Calu3 (cell line): Measurements from ENCODE around the gene PRELID3B. TPM values are rescaled to one million over a fixed set of nuclear protein-coding genes. Genes with fewer than 3 reads are reported as not detected.

Experiments used
- BruUV-seq: library from RNA; stranded (reverse); fragments of 400-500 nt; replicated peaks from 2 replicates; lab custom pipeline; 2021; lab: Mats Ljungman, UMichigan
- CTCF ChIA-PET: fragments of 300-600 bp; sonication (Branson Sonifier 250); formaldehyde crosslinking; loops from one replicate; lab custom pipeline; 2022; ENCODE audit warnings: antibody characterized with exemption; lab: Charles Lee
- DNase-seq: peaks from one replicate; pipeline ENCODE4 v3.0.0; 2022
- H3K27ac Mint-ChIP-seq: one replicate; pipeline ENCODE4 v1.8.0; 2022; ENCODE audit warnings: mixed read lengths; ENCODE audit not compliant: unreplicated experiment
- H3K27me3 Mint-ChIP-seq: one replicate; pipeline ENCODE4 v1.8.0; 2022; ENCODE audit warnings: mixed read lengths; ENCODE audit not compliant: unreplicated experiment
- H3K36me3 Mint-ChIP-seq: one replicate; pipeline ENCODE4 v1.8.0; 2022; ENCODE audit warnings: mild to moderate bottlenecking, moderate library complexity, mixed read lengths; ENCODE audit not compliant: insufficient read depth, unreplicated experiment
- H3K4me1 Mint-ChIP-seq: one replicate; pipeline ENCODE4 v1.8.0; 2022; ENCODE audit warnings: mild to moderate bottlenecking, low read depth, mixed read lengths; ENCODE audit not compliant: unreplicated experiment
- H3K4me3 Mint-ChIP-seq: one replicate; pipeline ENCODE4 v1.8.0; 2022; ENCODE audit warnings: mild to moderate bottlenecking, low read depth, moderate library complexity, mixed read lengths; ENCODE audit not compliant: unreplicated experiment
- H3K9me3 Mint-ChIP-seq: one replicate; pipeline ENCODE4 v1.8.0; 2022; ENCODE audit warnings: low read depth, mixed read lengths; ENCODE audit not compliant: unreplicated experiment
- intact Hi-C: fragments of 100-400 bp; cut with micrococcal nuclease; formaldehyde crosslinking; loops from one replicate; pipeline ENCODE4 v1.10.0; 2022; ENCODE audit not compliant: unreplicated experiment
- total RNA-seq: library from RNA; stranded (reverse); gene quantifications from 2 replicates; pipeline ENCODE4 v1.2.3, GENCODE V29; 2022
- TF ChIP-seq, protein P1 (sequence below): fragments of 200-600 bp; IDR thresholded peaks from one replicate; pipeline ENCODE4 v1.8.0; 2022; ENCODE audit warnings: antibody characterized with exemption; ENCODE audit not compliant: unreplicated experiment

Gene PRELID3B
- total RNA-seq, 1 experiment from 2014 or later = 136 TPM

DNA sequence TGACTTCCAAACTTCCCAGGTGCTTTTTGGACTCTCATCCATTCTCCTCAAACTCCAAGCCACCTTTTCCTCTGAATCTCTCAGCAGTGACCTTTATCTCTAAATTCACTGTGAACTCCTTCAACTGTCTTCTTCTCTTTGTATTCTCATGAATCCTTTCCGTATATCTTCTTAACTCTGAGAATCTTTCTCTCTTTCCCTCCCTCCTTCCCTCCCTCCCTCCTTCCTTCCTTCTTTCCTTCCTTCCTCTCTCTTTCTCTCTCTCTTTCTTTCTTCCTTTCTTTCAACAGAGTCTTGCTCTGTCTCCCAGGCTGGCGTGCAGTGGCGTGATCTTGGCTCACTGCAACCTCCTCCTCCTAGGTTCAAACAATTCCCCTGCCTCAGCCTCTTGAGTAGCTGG is 4.3 kb upstream of the PRELID3B start:
- BruUV-seq = no TSS peak
- H3K36me3 Mint-ChIP-seq = peaks cover 18% of the 10 kb centered on the region
- intact Hi-C loops = no loop called here
- H3K9me3 Mint-ChIP-seq = no peaks in the 10 kb centered on the region
- TF ChIP-seq, protein P1, sequence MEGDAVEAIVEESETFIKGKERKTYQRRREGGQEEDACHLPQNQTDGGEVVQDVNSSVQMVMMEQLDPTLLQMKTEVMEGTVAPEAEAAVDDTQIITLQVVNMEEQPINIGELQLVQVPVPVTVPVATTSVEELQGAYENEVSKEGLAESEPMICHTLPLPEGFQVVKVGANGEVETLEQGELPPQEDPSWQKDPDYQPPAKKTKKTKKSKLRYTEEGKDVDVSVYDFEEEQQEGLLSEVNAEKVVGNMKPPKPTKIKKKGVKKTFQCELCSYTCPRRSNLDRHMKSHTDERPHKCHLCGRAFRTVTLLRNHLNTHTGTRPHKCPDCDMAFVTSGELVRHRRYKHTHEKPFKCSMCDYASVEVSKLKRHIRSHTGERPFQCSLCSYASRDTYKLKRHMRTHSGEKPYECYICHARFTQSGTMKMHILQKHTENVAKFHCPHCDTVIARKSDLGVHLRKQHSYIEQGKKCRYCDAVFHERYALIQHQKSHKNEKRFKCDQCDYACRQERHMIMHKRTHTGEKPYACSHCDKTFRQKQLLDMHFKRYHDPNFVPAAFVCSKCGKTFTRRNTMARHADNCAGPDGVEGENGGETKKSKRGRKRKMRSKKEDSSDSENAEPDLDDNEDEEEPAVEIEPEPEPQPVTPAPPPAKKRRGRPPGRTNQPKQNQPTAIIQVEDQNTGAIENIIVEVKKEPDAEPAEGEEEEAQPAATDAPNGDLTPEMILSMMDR = no peak
- H3K27me3 Mint-ChIP-seq = peaks cover 50% of the 10 kb centered on the region
- H3K27ac Mint-ChIP-seq = no peak overlapping the region
- peaks cover 10% of the 10 kb centered on the region for H3K4me1 Mint-ChIP-seq
- DNase-seq = no peak
- CTCF ChIA-PET = no interaction called here
- H3K4me3 Mint-ChIP-seq = no peak overlapping the region

DNA sequence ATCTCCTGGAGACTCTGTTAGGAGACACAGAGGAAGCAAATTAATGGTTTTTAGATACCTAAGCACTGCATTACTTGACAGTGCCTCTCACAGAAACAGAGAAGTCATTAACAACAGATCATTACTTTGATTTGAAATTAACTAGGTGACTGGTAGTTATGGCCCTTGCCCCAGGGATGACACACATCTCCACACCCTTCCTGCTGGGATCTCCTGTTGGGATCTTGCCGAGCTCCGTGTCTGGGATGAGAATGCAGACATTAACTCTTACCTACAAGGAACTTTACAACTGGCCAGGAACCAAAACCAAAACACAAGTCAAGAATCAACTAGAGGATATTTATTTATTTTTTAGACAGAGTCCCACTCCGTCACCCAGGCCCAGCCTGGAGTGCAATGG is 2.2 kb upstream of the PRELID3B start:
- no peak for DNase-seq
- TF ChIP-seq, protein P1 = no peak
- intact Hi-C loops = no loop called here
- no TSS peak for BruUV-seq
- Mint-ChIP-seq H3K9me3 (no peaks in the 10 kb centered on the region), H3K4me1 (peaks cover 28% of the 10 kb centered on the region), H3K27me3 (peaks cover 29% of the 10 kb centered on the region), H3K27ac (no peak overlapping the region), H3K36me3 (peaks cover 39% of the 10 kb centered on the region), H3K4me3 (no peak overlapping the region)
- CTCF ChIA-PET = interaction anchor here (1.6 kb wide), 1 partner anchor 12 kb away, joined by 3 read pairs; the partner anchor contains the start of gene ATP5F1E

- BruUV-seq = no TSS peak
- no peak for DNase-seq
- Mint-ChIP-seq H3K36me3 (peaks cover 40% of the 10 kb centered on the region), H3K4me3 (no peak overlapping the region), H3K9me3 (no peaks in the 10 kb centered on the region), H3K4me1 (peaks cover 31% of the 10 kb centered on the region), H3K27me3 (peaks cover 24% of the 10 kb centered on the region), H3K27ac (no peak overlapping the region)
- TF ChIP-seq, protein P1 = no peak
- intact Hi-C loops = no loop called here
- CTCF ChIA-PET = interaction anchor here (0.8 kb wide), 1 partner anchor 12 kb away, joined by 5 read pairs; the partner anchor contains the start of gene ATP5F1E
These were observed 1.7 kb upstream of the PRELID3B start for GRCh38 chr20:59044295-59044694.

DNA sequence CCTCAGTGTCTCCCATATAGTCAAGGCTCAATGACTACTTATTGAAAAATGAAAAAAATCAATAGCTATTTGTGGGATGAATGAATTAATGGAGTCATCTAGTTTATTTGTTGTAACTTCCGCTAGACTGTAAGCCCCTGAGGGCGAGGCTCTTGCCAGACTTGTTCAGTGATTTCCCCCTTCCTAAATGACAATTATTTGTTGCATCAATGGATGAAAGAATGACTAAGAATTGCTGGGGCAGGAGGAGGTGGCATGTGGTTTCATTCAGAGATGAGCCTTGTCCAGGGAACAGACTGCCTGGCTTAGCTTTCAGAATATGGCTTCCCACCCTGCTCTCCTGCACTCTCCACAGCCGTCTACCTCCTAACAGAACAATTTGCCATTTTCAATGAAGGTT is 1.1 kb upstream of the PRELID3B start:
- intact Hi-C loops = loop anchor here (1.0 kb wide), 1 partner anchor 22 kb away; no protein-coding TSS in a partner anchor
- no peak for DNase-seq
- H3K9me3 Mint-ChIP-seq = no peaks in the 10 kb centered on the region
- CTCF ChIA-PET = interaction anchor here (0.8 kb wide), 1 partner anchor 11 kb away, joined by 5 read pairs; the partner anchor contains the start of gene ATP5F1E
- peak overlapping the region; percentile 43 for H3K27ac Mint-ChIP-seq
- no TSS peak for BruUV-seq
- peaks cover 31% of the 10 kb centered on the region for H3K4me1 Mint-ChIP-seq
- H3K27me3 Mint-ChIP-seq = peaks cover 18% of the 10 kb centered on the region
- H3K4me3 Mint-ChIP-seq = peak overlapping the region; percentile 63
- TF ChIP-seq, protein P1 = no peak
- H3K36me3 Mint-ChIP-seq = peaks cover 44% of the 10 kb centered on the region
